Mesenchymal stem cell (in vitro differentiated cells and primary cell): ENCODE results near the gene VPS4B.

Source experiments
- DNase-seq: peaks from one replicate; pipeline ENCODE4 v3.0.0-alpha.2; 2013
- H2AFZ ChIP-seq: one replicate; pipeline ENCODE4 v1.6.1; 2013; ENCODE audit warnings: low read depth, mild to moderate bottlenecking, control low read depth, inconsistent platforms, low read length, moderate library complexity
- H2AK5ac ChIP-seq: 2 replicates; pipeline ENCODE4 v1.6.1; 2013; ENCODE audit warnings: low read length, moderate library complexity, mild to moderate bottlenecking, inconsistent platforms; ENCODE audit not compliant: severe bottlenecking
- H2BK120ac ChIP-seq: one replicate; pipeline ENCODE4 v1.6.1; 2013; ENCODE audit warnings: low read depth, mild to moderate bottlenecking, inconsistent platforms, low read length, moderate library complexity
- H2BK12ac ChIP-seq, 2 experiments: one replicate each; pipeline ENCODE4 v1.6.1; 2013; ENCODE audit warnings: inconsistent platforms in 2 of 2, low read length in 2 of 2, mild to moderate bottlenecking in 2 of 2, moderate library complexity in 2 of 2, control low read depth in 1 of 2
- H2BK15ac ChIP-seq: one replicate; pipeline ENCODE4 v1.6.1; 2013; ENCODE audit warnings: mild to moderate bottlenecking, low read depth, inconsistent platforms; ENCODE audit not compliant: poor library complexity, severe bottlenecking
- H2BK5ac ChIP-seq: 2 replicates; pipeline ENCODE4 v1.6.1; 2013; ENCODE audit warnings: low read depth, mild to moderate bottlenecking, low read length, control low read depth, inconsistent platforms; ENCODE audit not compliant: poor library complexity, severe bottlenecking
- H3K14ac ChIP-seq, 2 experiments: one replicate each; pipeline ENCODE4 v1.6.1; 2013; ENCODE audit warnings: inconsistent platforms in 2 of 2, low read length in 2 of 2, control low read depth in 1 of 2, mild to moderate bottlenecking in 1 of 2, moderate library complexity in 1 of 2
- H3K18ac ChIP-seq, 2 experiments: one replicate each; pipeline ENCODE4 v1.6.1; 2013; ENCODE audit warnings: inconsistent platforms in 2 of 2, low read length in 2 of 2, control low read depth in 1 of 2, low read depth in 1 of 2, mild to moderate bottlenecking in 1 of 2
- H3K23ac ChIP-seq, 2 experiments: one replicate each; pipeline ENCODE4 v1.6.1; 2013; ENCODE audit warnings: inconsistent platforms in 2 of 2, low read length in 2 of 2, mild to moderate bottlenecking in 2 of 2, moderate library complexity in 2 of 2, control low read depth in 1 of 2
- H3K27ac ChIP-seq: 2 replicates; pipeline ENCODE4 v1.5.1; 2013; ENCODE audit warnings: mild to moderate bottlenecking, moderate library complexity, low read length, control low read depth, inconsistent platforms; ENCODE audit not compliant: poor library complexity, severe bottlenecking
- H3K27me3 ChIP-seq, 2 experiments: 2 replicates each; pipeline versions ENCODE4 v1.6.1 to v1.7.0; 2013; ENCODE audit warnings: low read length in 2 of 2, mild to moderate bottlenecking in 2 of 2, moderate library complexity in 2 of 2, control low read depth in 1 of 2, inconsistent platforms in 1 of 2; ENCODE audit not compliant: control insufficient read depth in 1 of 2, insufficient read depth in 1 of 2
- H3K36me3 ChIP-seq, 2 experiments: 2 replicates each; pipeline versions ENCODE4 v1.6.1 to v1.7.0; 2013; ENCODE audit warnings: low read length in 2 of 2, control low read depth in 1 of 2, inconsistent platforms in 1 of 2, low read depth in 1 of 2, mild to moderate bottlenecking in 1 of 2; ENCODE audit not compliant: insufficient read depth in 2 of 2, control insufficient read depth in 1 of 2
- H3K4ac ChIP-seq, 2 experiments: one replicate each; pipeline ENCODE4 v1.6.1; 2013; ENCODE audit warnings: inconsistent platforms in 2 of 2, low read length in 2 of 2, mild to moderate bottlenecking in 2 of 2, moderate library complexity in 2 of 2, control low read depth in 1 of 2, low read depth in 1 of 2
- H3K4me1 ChIP-seq: 2 replicates; pipeline ENCODE4 v1.6.1; 2013; ENCODE audit warnings: low read depth, low read length, control low read depth; ENCODE audit not compliant: control insufficient read depth, insufficient read depth
- H3K4me2 ChIP-seq: 2 replicates; pipeline ENCODE4 v1.6.1; 2013; ENCODE audit warnings: low read length, mild to moderate bottlenecking, inconsistent platforms; ENCODE audit not compliant: poor library complexity, severe bottlenecking
- H3K4me3 ChIP-seq, 2 experiments: 2 replicates each; pipeline versions ENCODE4 v1.5.1 to v1.7.0; 2013; ENCODE audit warnings: low read length in 2 of 2, mild to moderate bottlenecking in 2 of 2, control low read depth in 1 of 2, low read depth in 1 of 2; ENCODE audit not compliant: insufficient read depth in 1 of 2
- H3K79me1 ChIP-seq: replicated peaks from 2 replicates; pipeline ENCODE4 v1.6.1; 2013; ENCODE audit warnings: mild to moderate bottlenecking, control low read depth, low read length, inconsistent platforms; ENCODE audit not compliant: poor library complexity, severe bottlenecking
- H3K9ac ChIP-seq: 2 replicates; pipeline ENCODE4 v1.7.0; 2013; ENCODE audit warnings: mild to moderate bottlenecking, low read length, moderate library complexity
- H3K9me3 ChIP-seq: 2 replicates; pipeline ENCODE4 v1.7.0; 2013; ENCODE audit warnings: mild to moderate bottlenecking, low read length; ENCODE audit not compliant: control insufficient read depth
- H4K8ac ChIP-seq: one replicate; pipeline ENCODE4 v1.6.1; 2013; ENCODE audit warnings: inconsistent platforms, mild to moderate bottlenecking, low read length, moderate library complexity
- H4K91ac ChIP-seq: one replicate; pipeline ENCODE4 v1.6.1; 2013; ENCODE audit warnings: mild to moderate bottlenecking, low read length, inconsistent platforms
- WGBS: methylation state at CpG from one replicate; pipeline ENCODE4 v1.1.7; 2013; ENCODE audit warnings: mixed read lengths; 5-methylcytosine and 5-hydroxymethylcytosine counted together

Gene VPS4B

GRCh38 chr18:63378919-63379638, 43.2 kb downstream of the VPS4B start:
- H3K4me2 ChIP-seq = no peak overlapping the region
- H2AK5ac ChIP-seq = no peak overlapping the region
- H3K14ac ChIP-seq = no peak overlapping the region
- H4K91ac ChIP-seq = no peak overlapping the region
- no peaks in the 10 kb centered on the region for H3K27me3 ChIP-seq
- WGBS = 96% methylated on average over 3 of the region's 4 CpGs
- H3K9ac ChIP-seq = peak overlapping the region; percentile 59
- peaks cover 7% of the 10 kb centered on the region for H3K9me3 ChIP-seq
- H3K4me3 ChIP-seq = peak overlapping the region in 1 of 2 experiments; percentile 30
- DNase-seq = no peak
- no peak overlapping the region for H2BK5ac ChIP-seq
- no peak overlapping the region for H4K8ac ChIP-seq
- no peak overlapping the region for H3K23ac ChIP-seq
- H2BK12ac ChIP-seq = no peak overlapping the region
- H3K18ac ChIP-seq = no peak overlapping the region
- H3K4ac ChIP-seq = no peak overlapping the region
- H3K79me1 ChIP-seq = no peaks in the 10 kb centered on the region
- no peak overlapping the region for H2BK15ac ChIP-seq
- no peaks in the 10 kb centered on the region for H3K4me1 ChIP-seq
- H3K36me3 ChIP-seq = peaks cover 4 to 16% of the 10 kb centered on the region in 2 experiments
- no peak overlapping the region for H2BK120ac ChIP-seq
- no peak overlapping the region for H2AFZ ChIP-seq
- no peak overlapping the region for H3K27ac ChIP-seq

GRCh38 chr18:63377275-63377980, 44.8 kb downstream of the VPS4B start:
- no peaks in the 10 kb centered on the region for H3K36me3 ChIP-seq
- no peak overlapping the region for H4K8ac ChIP-seq
- H3K14ac ChIP-seq = no peak overlapping the region
- no peak overlapping the region for H2BK15ac ChIP-seq
- no peak overlapping the region for H3K9ac ChIP-seq
- no peaks in the 10 kb centered on the region for H3K79me1 ChIP-seq
- no peak overlapping the region for H3K4ac ChIP-seq
- no peaks in the 10 kb centered on the region for H3K4me1 ChIP-seq
- H3K4me2 ChIP-seq = no peak overlapping the region
- WGBS = 83% methylated on average over 2 of the region's 2 CpGs
- H2AFZ ChIP-seq = no peak overlapping the region
- H3K23ac ChIP-seq = no peak overlapping the region
- peaks cover 7% of the 10 kb centered on the region for H3K9me3 ChIP-seq
- no peak overlapping the region for H3K4me3 ChIP-seq
- H2BK5ac ChIP-seq = no peak overlapping the region
- H3K18ac ChIP-seq = no peak overlapping the region
- H4K91ac ChIP-seq = no peak overlapping the region
- H2AK5ac ChIP-seq = no peak overlapping the region
- no peaks in the 10 kb centered on the region for H3K27me3 ChIP-seq
- H2BK120ac ChIP-seq = no peak overlapping the region
- no peak overlapping the region for H3K27ac ChIP-seq
- no peak overlapping the region for H2BK12ac ChIP-seq
- DNase-seq = no peak

GRCh38 chr18:63376538-63376937, 45.7 kb downstream of the VPS4B start:
- peaks cover 7% of the 10 kb centered on the region for H3K9me3 ChIP-seq
- no peak overlapping the region for H3K14ac ChIP-seq
- no peaks in the 10 kb centered on the region for H3K79me1 ChIP-seq
- H3K4me3 ChIP-seq = no peak overlapping the region
- no peak overlapping the region for H3K23ac ChIP-seq
- H2BK15ac ChIP-seq = no peak overlapping the region
- H3K4ac ChIP-seq = no peak overlapping the region
- H3K9ac ChIP-seq = no peak overlapping the region
- no peak overlapping the region for H2AFZ ChIP-seq
- no peak overlapping the region for H4K91ac ChIP-seq
- H3K18ac ChIP-seq = no peak overlapping the region
- H3K4me2 ChIP-seq = no peak overlapping the region
- WGBS = 87% methylated on average over 2 of the region's 2 CpGs
- no peaks in the 10 kb centered on the region for H3K36me3 ChIP-seq
- H3K27me3 ChIP-seq = no peaks in the 10 kb centered on the region
- H2BK120ac ChIP-seq = no peak overlapping the region
- H2BK5ac ChIP-seq = no peak overlapping the region
- no peak overlapping the region for H3K27ac ChIP-seq
- no peak overlapping the region for H2BK12ac ChIP-seq
- no peak overlapping the region for H2AK5ac ChIP-seq
- H4K8ac ChIP-seq = no peak overlapping the region
- H3K4me1 ChIP-seq = no peaks in the 10 kb centered on the region
- DNase-seq = peak; percentile 41

DNA sequence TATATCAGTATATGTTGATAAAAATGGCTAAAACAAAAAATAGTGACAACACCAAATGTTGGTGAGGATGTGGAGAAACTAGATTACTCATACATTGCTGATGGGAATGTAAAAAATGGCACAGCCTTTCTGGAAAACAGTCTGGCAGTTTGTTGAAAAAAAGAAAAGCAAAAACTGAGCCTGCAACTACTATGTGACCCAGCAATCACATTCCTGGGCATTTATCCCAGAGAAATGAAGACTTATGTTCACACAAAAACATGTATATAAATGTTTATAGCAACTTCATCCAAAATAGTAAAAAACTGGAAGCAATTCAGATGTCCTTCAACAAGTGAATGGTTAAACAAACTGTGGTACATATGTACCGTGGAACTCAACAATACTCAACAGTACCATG, 47.7 kb downstream of the VPS4B start:
- no peak overlapping the region for H2AK5ac ChIP-seq
- no peak overlapping the region for H2BK15ac ChIP-seq
- no peak overlapping the region for H4K8ac ChIP-seq
- no peaks in the 10 kb centered on the region for H3K27me3 ChIP-seq
- no peak overlapping the region for H3K27ac ChIP-seq
- H4K91ac ChIP-seq = no peak overlapping the region
- H3K18ac ChIP-seq = no peak overlapping the region
- 100% methylated on average over 1 of the region's 1 CpG for WGBS
- no peak overlapping the region for H3K4ac ChIP-seq
- no peak overlapping the region for H2AFZ ChIP-seq
- no peak overlapping the region for H2BK12ac ChIP-seq
- no peak overlapping the region for H2BK5ac ChIP-seq
- no peak overlapping the region for H3K23ac ChIP-seq
- H2BK120ac ChIP-seq = no peak overlapping the region
- no peaks in the 10 kb centered on the region for H3K4me1 ChIP-seq
- DNase-seq = no peak
- H3K36me3 ChIP-seq = no peaks in the 10 kb centered on the region
- no peak overlapping the region for H3K14ac ChIP-seq
- no peaks in the 10 kb centered on the region for H3K79me1 ChIP-seq
- H3K4me3 ChIP-seq = no peak overlapping the region
- H3K9ac ChIP-seq = no peak overlapping the region
- no peak overlapping the region for H3K4me2 ChIP-seq
- peaks cover 7% of the 10 kb centered on the region for H3K9me3 ChIP-seq
